Measurements from ENCODE around the gene RNF157. TPM values are rescaled to one million over a fixed set of nuclear protein-coding genes. Genes with fewer than 3 reads are reported as not detected.

Gene RNF157
- total and polyA plus RNA-seq, 9 of the 15 experiments (the other 6 are each of a cell fraction or from before 2014, with no cell fraction given), result 8.1 to 31.7 (median 20.8) TPM

- no peak for TF ChIP-seq ZMIZ1 (IDR thresholded peaks at IDR 0.05; ENCODE audit: low read depth in 2 of 2, low read length in 2 of 2)
- TF ChIP-seq ZNF766 (CRISPR knock-in tag; conservative IDR thresholded peaks at IDR 0.05), result peak; percentile 61; the same call in 1 of the 2 replicates
- no peak for TF ChIP-seq ATF1 (CRISPR knock-in tag; IDR thresholded peaks at IDR 0.05)
- TF ChIP-seq ATF1 (tag; IDR thresholded peaks at IDR 0.05), result peak; percentile 28; the same call in 1 of the 2 replicates
- TF ChIP-seq BDP1 (IDR thresholded peaks at IDR 0.05; ENCODE audit: insufficient read depth, insufficient read length), result no peak
- TF ChIP-seq GATAD2B (IDR thresholded peaks at IDR 0.05; ENCODE audit: borderline replicate concordance), result no peak
- TF ChIP-seq JUN (IDR thresholded peaks at IDR 0.05; ENCODE audit: borderline replicate concordance, low read depth, low read length), result peak; percentile 31; the same call in 1 of the 2 replicates
- no peak for TF ChIP-seq JUN (CRISPR knock-in tag; IDR thresholded peaks at IDR 0.05; ENCODE audit: borderline replicate concordance)
- TF ChIP-seq TBL1XR1 (IDR thresholded peaks at IDR 0.05; ENCODE audit: low read length in 2 of 2), result no peak; a peak in 1 of 4 replicates
- TF ChIP-seq, protein P1, sequence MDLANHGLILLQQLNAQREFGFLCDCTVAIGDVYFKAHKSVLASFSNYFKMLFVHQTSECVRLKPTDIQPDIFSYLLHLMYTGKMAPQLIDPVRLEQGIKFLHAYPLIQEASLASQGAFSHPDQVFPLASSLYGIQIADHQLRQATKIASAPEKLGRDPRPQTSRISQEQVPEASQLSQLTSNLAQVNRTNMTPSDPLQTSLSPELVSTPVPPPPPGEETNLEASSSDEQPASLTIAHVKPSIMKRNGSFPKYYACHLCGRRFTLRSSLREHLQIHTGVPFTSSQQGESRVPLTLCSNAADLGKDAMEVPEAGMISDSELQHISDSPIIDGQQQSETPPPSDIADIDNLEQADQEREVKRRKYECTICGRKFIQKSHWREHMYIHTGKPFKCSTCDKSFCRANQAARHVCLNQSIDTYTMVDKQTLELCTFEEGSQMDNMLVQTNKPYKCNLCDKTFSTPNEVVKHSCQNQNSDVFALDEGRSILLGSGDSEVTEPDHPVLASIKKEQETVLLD (IDR thresholded peaks at IDR 0.05), result no peak
- TF ChIP-seq RBM39 (optimal IDR thresholded peaks at IDR 0.05; ENCODE audit: low read depth, low read length), result no peak
- no peak for TF ChIP-seq FIP1L1 (IDR thresholded peaks at IDR 0.05; ENCODE audit: low read depth, low read length, poor library complexity, severe bottlenecking)
- TF ChIP-seq ZNF212 (CRISPR knock-in tag; IDR thresholded peaks at IDR 0.05), result no peak
- no peak for TF ChIP-seq CHAMP1 (IDR thresholded peaks at IDR 0.05)
- TF ChIP-seq NELFE (IDR thresholded peaks at IDR 0.05; ENCODE audit: insufficient read depth, insufficient read length), result no peak
- TF ChIP-seq ZKSCAN8 (CRISPR knock-in tag; IDR thresholded peaks at IDR 0.05), result no peak
- no peak for TF ChIP-seq CLOCK (CRISPR knock-in tag; IDR thresholded peaks at IDR 0.05; ENCODE audit: borderline replicate concordance)
These were observed 6.1 kb upstream of the RNF157 start (continued) for GRCh38 chr17:76246080-76247066.
